ENCODE measurements around the gene XG.

The XG gene

DNA sequence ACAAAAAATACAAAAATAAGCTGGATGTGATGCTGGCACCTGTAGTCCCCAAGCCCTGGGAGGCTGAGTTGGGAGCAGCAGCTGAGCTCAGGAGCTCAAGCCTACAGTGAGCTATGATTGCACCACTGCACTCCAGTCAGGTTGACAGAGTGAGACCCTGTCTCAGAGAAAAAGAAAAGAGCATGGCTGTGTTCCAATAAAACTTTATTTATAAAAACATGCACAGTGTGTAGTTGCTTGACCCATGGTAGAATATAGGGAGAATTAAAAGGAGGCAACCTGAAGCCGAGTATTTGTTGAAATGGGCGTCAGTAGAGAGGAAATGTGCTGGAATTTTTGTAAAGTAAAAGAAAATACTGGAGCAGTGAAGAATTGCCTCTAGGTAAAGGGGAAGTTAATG lies 103.9 kb downstream of the XG start:
- DNase-seq (ENCODE audit: low spot score), result no peak
- no peak overlapping the region for H3K4me3 ChIP-seq
- no peak overlapping the region for H3K27ac ChIP-seq
- TF ChIP-seq, protein P1, sequence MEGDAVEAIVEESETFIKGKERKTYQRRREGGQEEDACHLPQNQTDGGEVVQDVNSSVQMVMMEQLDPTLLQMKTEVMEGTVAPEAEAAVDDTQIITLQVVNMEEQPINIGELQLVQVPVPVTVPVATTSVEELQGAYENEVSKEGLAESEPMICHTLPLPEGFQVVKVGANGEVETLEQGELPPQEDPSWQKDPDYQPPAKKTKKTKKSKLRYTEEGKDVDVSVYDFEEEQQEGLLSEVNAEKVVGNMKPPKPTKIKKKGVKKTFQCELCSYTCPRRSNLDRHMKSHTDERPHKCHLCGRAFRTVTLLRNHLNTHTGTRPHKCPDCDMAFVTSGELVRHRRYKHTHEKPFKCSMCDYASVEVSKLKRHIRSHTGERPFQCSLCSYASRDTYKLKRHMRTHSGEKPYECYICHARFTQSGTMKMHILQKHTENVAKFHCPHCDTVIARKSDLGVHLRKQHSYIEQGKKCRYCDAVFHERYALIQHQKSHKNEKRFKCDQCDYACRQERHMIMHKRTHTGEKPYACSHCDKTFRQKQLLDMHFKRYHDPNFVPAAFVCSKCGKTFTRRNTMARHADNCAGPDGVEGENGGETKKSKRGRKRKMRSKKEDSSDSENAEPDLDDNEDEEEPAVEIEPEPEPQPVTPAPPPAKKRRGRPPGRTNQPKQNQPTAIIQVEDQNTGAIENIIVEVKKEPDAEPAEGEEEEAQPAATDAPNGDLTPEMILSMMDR (IDR thresholded peaks at IDR 0.05), result no peak

DNA sequence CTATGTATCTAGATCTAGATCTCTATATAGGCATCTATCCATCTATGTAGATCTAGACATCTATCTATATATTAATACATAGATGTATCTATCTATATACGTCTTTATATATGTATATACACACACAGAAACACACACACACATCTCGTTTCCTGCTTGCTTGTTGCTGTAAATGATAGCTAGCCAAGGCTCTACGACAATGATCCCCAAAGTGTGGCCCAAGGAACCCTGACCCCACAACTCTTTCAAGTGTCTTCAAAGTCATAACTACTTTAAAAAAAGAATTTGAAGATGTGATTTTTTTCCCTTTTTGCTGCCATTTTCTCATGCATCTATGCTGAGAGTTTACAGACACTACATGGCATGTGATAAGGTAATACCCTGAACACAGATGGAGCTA lies 105.7 kb downstream of the XG start:
- DNase-seq (ENCODE audit: low spot score), result no peak
- no peak overlapping the region for H3K27ac ChIP-seq
- no peak overlapping the region for H3K4me3 ChIP-seq
- TF ChIP-seq, protein P1 (IDR thresholded peaks at IDR 0.05), result no peak

DNA sequence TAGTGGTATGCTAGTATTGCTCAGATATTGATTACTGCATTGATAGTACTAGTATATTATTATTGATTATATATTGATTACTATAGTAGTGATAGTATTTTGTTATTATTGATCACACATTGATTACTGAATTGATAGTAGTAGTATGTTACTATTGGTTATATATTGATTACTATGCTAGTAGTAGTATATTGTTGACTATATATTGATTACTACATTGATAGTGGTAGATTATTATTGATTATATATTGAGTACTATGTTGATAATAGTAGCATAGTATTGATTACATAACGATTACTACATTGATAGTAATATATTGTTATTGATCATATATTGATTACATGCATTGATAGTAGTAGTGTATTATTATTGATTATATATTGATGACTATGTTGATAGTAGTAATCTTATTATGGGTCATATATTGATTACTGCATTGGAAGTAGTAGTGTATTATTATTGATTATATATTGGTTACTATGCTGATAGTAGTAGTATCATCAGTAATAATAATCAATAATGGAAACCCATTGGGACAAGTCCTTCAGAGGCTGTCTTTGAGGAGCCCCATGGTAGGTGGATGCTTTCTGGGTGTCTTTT lies 107.5 kb downstream of the XG start:
- TF ChIP-seq, protein P1 (IDR thresholded peaks at IDR 0.05), result no peak
- H3K4me3 ChIP-seq, result no peak overlapping the region
- DNase-seq (ENCODE audit: low spot score), result no peak
- no peak overlapping the region for H3K27ac ChIP-seq

DNA sequence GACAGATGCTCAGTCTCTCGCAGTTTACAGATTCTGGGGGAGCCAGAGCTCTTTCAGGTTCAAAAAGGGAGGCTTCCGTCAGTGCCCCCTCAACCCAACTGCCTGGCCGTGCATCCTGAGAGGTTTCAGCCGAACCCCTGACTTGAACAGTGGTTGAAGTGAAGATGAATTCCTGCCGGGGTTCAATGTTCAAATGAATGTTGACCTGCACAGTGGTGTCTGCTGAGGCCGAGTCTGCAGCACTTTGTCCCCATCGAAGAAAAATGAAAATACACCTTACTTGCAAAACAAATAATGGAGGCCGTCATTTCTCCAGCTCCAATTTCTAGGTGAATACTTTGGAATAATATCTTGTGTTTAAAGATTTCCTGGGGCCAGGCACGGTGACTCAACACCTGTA lies 110.6 kb downstream of the XG start:
- DNase-seq (ENCODE audit: low spot score), result no peak
- TF ChIP-seq, protein P1 (IDR thresholded peaks at IDR 0.05), result no peak
- H3K4me3 ChIP-seq, result no peak overlapping the region
- no peak overlapping the region for H3K27ac ChIP-seq

DNA sequence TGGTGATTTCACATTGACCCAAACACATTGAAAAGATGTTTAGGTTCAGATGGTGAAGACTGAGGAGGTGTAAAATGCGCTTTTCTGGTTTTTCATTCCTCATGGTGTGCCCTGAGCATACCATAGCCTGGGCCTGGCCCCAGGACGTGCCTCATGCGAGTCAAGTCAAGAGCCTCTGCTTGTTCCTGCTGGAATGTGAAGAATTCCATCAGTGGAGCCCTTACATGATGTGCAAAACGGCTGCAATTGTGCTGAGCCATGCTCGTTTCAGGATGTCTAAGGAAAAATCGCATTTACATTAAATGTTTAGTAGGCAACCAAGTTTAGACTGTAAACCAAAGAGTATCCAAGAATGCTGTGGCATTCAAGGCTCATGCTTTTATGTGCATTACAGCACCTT lies 111.8 kb downstream of the XG start:
- Histone ChIP-seq H3K4me3 (no peak overlapping the region), H3K27ac (no peak overlapping the region)
- no peak for DNase-seq (ENCODE audit: low spot score)
- TF ChIP-seq, protein P1 (IDR thresholded peaks at IDR 0.05), result no peak

Data from coronary artery (tissue), 2 donors.